ENCODE results near the gene MAP6. TPM values are rescaled to one million over a fixed set of nuclear protein-coding genes. Genes with fewer than 3 reads are reported as not detected.
A peak's percentile ranks its signal among the peaks of the same experiment; 100 is the strongest.

The MAP6 gene
- total and polyA plus RNA-seq, 8 donors: 0.58 to 27.2 (median 3.6) TPM

DNA sequence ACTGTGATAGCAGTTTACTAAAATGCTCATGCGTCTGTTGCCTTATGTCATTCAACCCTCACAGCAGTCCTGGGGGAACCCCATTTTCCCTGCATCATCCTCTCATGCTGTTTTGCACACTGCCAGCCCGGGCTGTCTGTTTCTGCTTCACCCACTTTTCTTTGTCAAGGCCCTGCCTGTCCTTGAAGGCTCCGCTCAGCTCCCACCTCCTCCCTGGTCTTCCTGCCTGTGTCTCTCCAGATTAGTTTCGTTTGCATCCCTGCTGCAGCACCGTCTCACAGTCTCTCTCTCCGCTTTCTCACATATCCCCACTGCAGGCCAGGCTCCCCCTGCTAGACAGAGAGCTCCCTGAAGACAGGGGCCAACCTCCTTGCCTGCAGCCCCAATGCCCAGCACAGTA lies 76.9 kb downstream of the MAP6 start:
- Histone ChIP-seq H3K4me1 (no peaks in the 10 kb centered on the region), H3K27me3 (no peaks in the 10 kb centered on the region), H3K36me3 (no peaks in the 10 kb centered on the region), H3K9me3 (no peaks in the 10 kb centered on the region), H3K27ac (no peak overlapping the region), H3K4me3 (no peak overlapping the region)
- no peak for TF ChIP-seq EP300 (IDR thresholded peaks at IDR 0.05)
- TF ChIP-seq POLR2A (IDR thresholded peaks at IDR 0.05): no peak
- TF ChIP-seq, protein P1, sequence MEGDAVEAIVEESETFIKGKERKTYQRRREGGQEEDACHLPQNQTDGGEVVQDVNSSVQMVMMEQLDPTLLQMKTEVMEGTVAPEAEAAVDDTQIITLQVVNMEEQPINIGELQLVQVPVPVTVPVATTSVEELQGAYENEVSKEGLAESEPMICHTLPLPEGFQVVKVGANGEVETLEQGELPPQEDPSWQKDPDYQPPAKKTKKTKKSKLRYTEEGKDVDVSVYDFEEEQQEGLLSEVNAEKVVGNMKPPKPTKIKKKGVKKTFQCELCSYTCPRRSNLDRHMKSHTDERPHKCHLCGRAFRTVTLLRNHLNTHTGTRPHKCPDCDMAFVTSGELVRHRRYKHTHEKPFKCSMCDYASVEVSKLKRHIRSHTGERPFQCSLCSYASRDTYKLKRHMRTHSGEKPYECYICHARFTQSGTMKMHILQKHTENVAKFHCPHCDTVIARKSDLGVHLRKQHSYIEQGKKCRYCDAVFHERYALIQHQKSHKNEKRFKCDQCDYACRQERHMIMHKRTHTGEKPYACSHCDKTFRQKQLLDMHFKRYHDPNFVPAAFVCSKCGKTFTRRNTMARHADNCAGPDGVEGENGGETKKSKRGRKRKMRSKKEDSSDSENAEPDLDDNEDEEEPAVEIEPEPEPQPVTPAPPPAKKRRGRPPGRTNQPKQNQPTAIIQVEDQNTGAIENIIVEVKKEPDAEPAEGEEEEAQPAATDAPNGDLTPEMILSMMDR (IDR thresholded peaks at IDR 0.05): no peak
- TF ChIP-seq POLR2AphosphoS5 (IDR thresholded peaks at IDR 0.05): no peak
- intact Hi-C loops (cut with DNase I; ENCODE audit: low total_unique reads): no loop called here
- no peak for DNase-seq
- 78 to 89% (median 82%) methylated on average over 6 of the region's 6 CpGs for WGBS, 5 donors

DNA sequence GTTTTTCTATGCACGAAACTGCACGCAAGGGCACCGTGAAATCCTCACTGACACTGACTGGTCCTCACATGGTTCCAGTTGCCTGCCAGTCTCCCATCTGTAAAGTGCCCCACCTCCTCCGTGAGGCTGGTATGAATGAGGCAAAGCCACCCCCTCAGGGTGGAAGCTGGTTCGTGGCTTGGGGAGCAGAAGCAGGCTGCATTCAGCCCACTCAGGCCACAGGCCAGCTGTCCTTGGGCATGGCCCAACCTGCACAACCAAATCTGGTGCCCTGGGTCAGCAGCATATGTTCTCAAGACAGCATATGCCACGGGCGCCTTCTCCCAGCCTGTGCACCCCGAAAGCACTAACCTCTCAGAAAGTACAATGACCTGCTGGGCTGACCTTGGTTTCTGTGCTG lies 77.5 kb downstream of the MAP6 start:
- Histone ChIP-seq H3K27ac (no peak overlapping the region), H3K27me3 (no peaks in the 10 kb centered on the region), H3K36me3 (no peaks in the 10 kb centered on the region), H3K4me3 (no peak overlapping the region), H3K9me3 (no peaks in the 10 kb centered on the region), H3K4me1 (no peaks in the 10 kb centered on the region)
- 85 to 89% (median 85%) methylated on average over 7 to 8 of the region's 8 CpGs for WGBS, 5 donors
- TF ChIP-seq POLR2AphosphoS5 (IDR thresholded peaks at IDR 0.05) (no peak), POLR2A (IDR thresholded peaks at IDR 0.05) (no peak), EP300 (IDR thresholded peaks at IDR 0.05) (no peak)
- TF ChIP-seq, protein P1 (IDR thresholded peaks at IDR 0.05): no peak
- no peak for DNase-seq
- intact Hi-C loops (cut with DNase I; ENCODE audit: low total_unique reads): no loop called here

DNA sequence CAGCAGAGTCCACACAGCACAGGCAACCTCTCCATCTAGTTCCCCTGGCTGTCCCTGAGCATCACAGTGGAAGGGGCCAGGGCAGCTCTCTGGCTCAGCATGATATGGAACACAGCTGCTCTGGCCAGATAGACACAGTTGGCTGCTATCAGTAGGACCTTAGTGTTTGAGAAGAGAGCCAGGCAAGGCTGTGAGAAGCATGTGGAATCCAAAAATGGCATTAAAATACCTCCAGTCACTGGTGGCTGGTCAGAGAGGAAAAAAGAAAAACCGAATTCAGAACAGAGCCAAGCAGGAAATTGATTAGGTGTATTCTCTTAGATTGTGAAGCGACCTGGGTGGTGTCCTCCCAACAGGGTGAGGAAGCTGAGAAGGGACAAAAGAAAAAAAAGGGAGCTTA lies 78.9 kb downstream of the MAP6 start:
- Histone ChIP-seq H3K36me3 (no peaks in the 10 kb centered on the region), H3K4me3 (no peak overlapping the region), H3K27ac (no peak overlapping the region), H3K9me3 (no peaks in the 10 kb centered on the region), H3K27me3 (no peaks in the 10 kb centered on the region), H3K4me1 (no peaks in the 10 kb centered on the region)
- DNase-seq: peak in 1 of 2 donors; percentile 44
- TF ChIP-seq POLR2A (IDR thresholded peaks at IDR 0.05) (no peak), POLR2AphosphoS5 (IDR thresholded peaks at IDR 0.05) (no peak), EP300 (IDR thresholded peaks at IDR 0.05) (no peak)
- TF ChIP-seq, protein P1 (IDR thresholded peaks at IDR 0.05): no peak
- intact Hi-C loops (cut with DNase I; ENCODE audit: low total_unique reads): no loop called here
- WGBS, 5 donors: 52 to 69% (median 55%) methylated on average over 2 of the region's 2 CpGs

DNA sequence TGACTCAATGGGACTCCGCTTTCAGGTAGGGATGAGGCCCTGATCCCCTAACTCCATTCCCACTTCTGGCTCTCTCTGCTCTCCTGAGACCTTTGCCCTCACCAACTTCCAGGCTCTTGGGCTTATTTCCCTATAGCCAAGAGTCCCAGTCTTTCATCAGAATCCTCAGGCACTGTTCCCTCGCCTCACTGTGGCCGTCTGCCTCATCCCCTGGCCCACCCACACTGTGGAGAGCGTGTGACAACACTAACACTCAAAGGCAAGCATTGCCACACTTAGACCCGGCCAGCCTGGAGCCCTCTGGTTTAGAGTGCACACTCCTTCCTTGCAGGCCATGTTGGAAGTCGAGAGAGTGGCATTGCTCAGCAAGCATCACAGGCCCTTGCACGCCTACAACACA lies 79.8 kb downstream of the MAP6 start:
- TF ChIP-seq POLR2A (IDR thresholded peaks at IDR 0.05): no peak
- TF ChIP-seq POLR2AphosphoS5 (IDR thresholded peaks at IDR 0.05): no peak
- TF ChIP-seq, protein P1 (IDR thresholded peaks at IDR 0.05): no peak
- TF ChIP-seq EP300 (IDR thresholded peaks at IDR 0.05): no peak
- H3K4me3 ChIP-seq: no peak overlapping the region
- peaks cover 3 to 9% (median 5%) of the 10 kb centered on the region in 4 donors for H3K4me1 ChIP-seq
- intact Hi-C loops (cut with DNase I; ENCODE audit: low total_unique reads): no loop called here
- H3K27ac ChIP-seq: no peak overlapping the region
- H3K9me3 ChIP-seq: no peaks in the 10 kb centered on the region
- no peak for DNase-seq
- no peaks in the 10 kb centered on the region for H3K27me3 ChIP-seq
- WGBS, 5 donors: 85 to 94% (median 93%) methylated on average over 7 of the region's 7 CpGs
- H3K36me3 ChIP-seq: no peaks in the 10 kb centered on the region
